Activated B cell treated with CpG ODN at 0.5 μM for 24 hours (primary cell): ENCODE results near the gene CHAF1A. TPM values are rescaled to one million over a fixed set of nuclear protein-coding genes. Genes with fewer than 3 reads are reported as not detected.

Source experiments
- ATAC-seq: fragments of 200-7000 bp; cut with Tn5 transposase; one replicate; pipeline ENCODE4 v1.10.0; 2021; ENCODE audit warnings: low read depth, mild to moderate bottlenecking, moderate library complexity
- CTCF ChIA-PET: fragments of 350-600 bp; sonication (Branson Sonifier 250); formaldehyde crosslinking; loops from one replicate; lab custom pipeline; 2021; ENCODE audit warnings: antibody characterized with exemption; lab: Charles Lee
- POLR2A ChIA-PET: fragments of 350-600 bp; sonication (Branson Sonifier 250); formaldehyde crosslinking; loops from one replicate; lab custom pipeline; 2021; ENCODE audit warnings: antibody characterized with exemption; lab: Charles Lee
- DNase-seq: peaks from one replicate; pipeline ENCODE4 v3.0.0; 2022
- H3K27ac Mint-ChIP-seq: one replicate; pipeline ENCODE4 v1.8.0; 2020; ENCODE audit warnings: mixed read lengths
- H3K27me3 Mint-ChIP-seq: one replicate; pipeline ENCODE4 v1.8.0; 2021; ENCODE audit warnings: mixed read lengths
- H3K36me3 Mint-ChIP-seq: one replicate; pipeline ENCODE4 v1.8.0; 2021; ENCODE audit warnings: low read depth, mixed read lengths
- H3K4me1 Mint-ChIP-seq: one replicate; pipeline ENCODE4 v1.8.0; 2021; ENCODE audit warnings: mixed read lengths
- H3K4me3 Mint-ChIP-seq: one replicate; pipeline ENCODE4 v1.8.0; 2020; ENCODE audit warnings: mild to moderate bottlenecking, mixed read lengths
- H3K9me3 Mint-ChIP-seq: one replicate; pipeline ENCODE4 v1.8.0; 2020; ENCODE audit warnings: mixed read lengths
- CTCF ChIP-seq: fragments of 200-600 bp; IDR thresholded peaks from one replicate; pipeline ENCODE4 v1.8.0; 2022; ENCODE audit warnings: antibody characterized with exemption, mild to moderate bottlenecking
- intact Hi-C: fragments of 100-400 bp; cut with micrococcal nuclease; formaldehyde crosslinking; loops from one replicate; pipeline ENCODE4 v1.15.1; 2024
- total RNA-seq: library from RNA; stranded (reverse); gene quantifications from 2 replicates; pipeline ENCODE4 v1.2.3, GENCODE V29; 2022

CHAF1A gene
- total RNA-seq, 1 donor from 2014 or later, result 19.2 TPM

- no peaks in the 10 kb centered on the region for H3K9me3 Mint-ChIP-seq
- peaks cover 25% of the 10 kb centered on the region for H3K4me1 Mint-ChIP-seq
- TF ChIP-seq CTCF, result no peak
- H3K4me3 Mint-ChIP-seq, result no peak overlapping the region
- ChIA-PET POLR2A (interaction anchor here (1.7 kb wide), 1 partner anchor 14 kb away, joined by 4 read pairs; the partner anchor contains the start of gene SH3GL1), CTCF (no interaction called here)
- H3K27me3 Mint-ChIP-seq, result no peaks in the 10 kb centered on the region
- peaks cover 45% of the 10 kb centered on the region for H3K36me3 Mint-ChIP-seq
- DNase-seq (no peak), ATAC-seq (no peak)
- intact Hi-C loops, result no loop called here
- H3K27ac Mint-ChIP-seq, result no peak overlapping the region
These were observed 16.2 kb upstream of the CHAF1A start for GRCh38 chr19:4386041-4386782.

GRCh38 chr19:4388337-4389063, 13.9 kb upstream of the CHAF1A start:
- Mint-ChIP-seq H3K4me3 (no peak overlapping the region), H3K9me3 (no peaks in the 10 kb centered on the region), H3K27ac (no peak overlapping the region), H3K4me1 (peaks cover 26% of the 10 kb centered on the region), H3K36me3 (peaks cover 47% of the 10 kb centered on the region), H3K27me3 (no peaks in the 10 kb centered on the region)
- POLR2A ChIA-PET, result interaction anchor here (0.7 kb wide), 1 partner anchor 403 kb away, joined by 3 read pairs; the partner anchor contains the start of gene FEM1A
- CTCF ChIA-PET, result interaction anchor here (0.7 kb wide), 1 partner anchor 19 kb away, joined by 3 read pairs; no protein-coding TSS in a partner anchor
- no peak for ATAC-seq
- intact Hi-C loops, result no loop called here
- DNase-seq, result no peak
- no peak for TF ChIP-seq CTCF

GRCh38 chr19:4389064-4389375, 13.4 kb upstream of the CHAF1A start:
- Mint-ChIP-seq H3K9me3 (no peaks in the 10 kb centered on the region), H3K36me3 (peaks cover 45% of the 10 kb centered on the region), H3K4me3 (no peak overlapping the region), H3K27me3 (no peaks in the 10 kb centered on the region), H3K27ac (no peak overlapping the region), H3K4me1 (peaks cover 27% of the 10 kb centered on the region)
- CTCF ChIA-PET, result no interaction called here
- no peak for DNase-seq
- no peak for ATAC-seq
- TF ChIP-seq CTCF, result no peak
- intact Hi-C loops, result no loop called here
- POLR2A ChIA-PET, result no interaction called here

GRCh38 chr19:4389511-4390016, 12.9 kb upstream of the CHAF1A start:
- POLR2A ChIA-PET, result interaction anchor here (0.6 kb wide), 1 partner anchor 9 kb away, joined by 4 read pairs; no protein-coding TSS in a partner anchor
- Mint-ChIP-seq H3K27ac (no peak overlapping the region), H3K4me3 (no peak overlapping the region), H3K36me3 (peaks cover 49% of the 10 kb centered on the region), H3K4me1 (peaks cover 32% of the 10 kb centered on the region), H3K9me3 (no peaks in the 10 kb centered on the region), H3K27me3 (no peaks in the 10 kb centered on the region)
- no peak for DNase-seq
- intact Hi-C loops, result no loop called here
- TF ChIP-seq CTCF, result no peak
- no peak for ATAC-seq
- CTCF ChIA-PET, result no interaction called here
